ENCODE data around the gene TJP3. TPM values are rescaled to one million over a fixed set of nuclear protein-coding genes. Genes with fewer than 3 reads are reported as not detected.

Gene TJP3
- total RNA-seq, 3 donors from 2014 or later = 0.16 to 36.6 (median 20.0) TPM

DNA sequence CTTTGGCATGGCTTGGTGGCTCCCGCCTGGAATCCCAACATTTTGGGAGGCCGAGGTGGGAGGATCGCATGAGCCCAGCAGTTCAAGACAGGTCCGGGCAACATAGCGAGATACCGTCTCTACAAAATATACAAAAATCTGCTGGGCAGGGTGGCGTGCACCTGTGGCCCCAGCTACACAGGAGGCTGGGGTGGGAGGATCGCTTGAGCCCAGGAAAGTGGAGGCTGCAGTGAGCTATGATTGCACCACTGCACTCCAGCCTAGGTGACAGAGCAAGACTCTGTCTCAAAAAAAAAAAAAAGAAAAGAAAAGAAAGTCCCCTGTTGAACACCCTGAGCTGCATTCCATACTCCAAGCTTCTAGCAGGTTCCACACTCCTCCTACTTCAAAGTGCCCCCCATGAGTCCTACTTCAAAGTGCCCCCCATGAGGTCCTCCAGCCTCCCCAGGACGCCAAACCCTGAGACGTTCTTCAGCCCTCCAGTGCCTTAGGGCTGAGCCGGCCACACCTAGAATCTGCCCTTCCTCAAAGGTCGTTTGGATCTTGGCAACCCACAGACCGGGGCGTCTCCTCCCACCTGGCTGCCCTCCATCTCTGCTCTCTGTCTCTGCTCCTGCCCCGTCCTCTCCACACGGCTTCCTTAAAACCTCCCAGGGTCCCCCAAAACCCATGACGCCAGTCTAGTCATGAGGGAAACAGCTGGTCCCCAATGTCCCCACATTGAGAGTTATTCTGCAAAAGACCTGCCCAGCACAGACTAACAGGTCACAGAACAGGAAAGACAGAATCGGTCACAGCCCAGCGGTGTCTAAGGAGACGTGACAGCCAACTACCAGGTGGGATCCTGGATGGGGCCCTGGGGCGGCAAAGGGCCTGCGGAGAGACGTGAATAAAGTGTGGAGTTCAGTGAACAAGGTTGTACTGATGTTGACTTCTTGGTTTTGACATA, 4.8 kb downstream of the TJP3 start:
- DNase-seq (ENCODE audit: low spot score in 2 of 2) = no peak
- H3K27ac ChIP-seq = peak overlapping the region; percentile 66 to 76
- intact Hi-C loops (cut with DNase I; ENCODE audit: low total_unique reads) = no loop called here

DNA sequence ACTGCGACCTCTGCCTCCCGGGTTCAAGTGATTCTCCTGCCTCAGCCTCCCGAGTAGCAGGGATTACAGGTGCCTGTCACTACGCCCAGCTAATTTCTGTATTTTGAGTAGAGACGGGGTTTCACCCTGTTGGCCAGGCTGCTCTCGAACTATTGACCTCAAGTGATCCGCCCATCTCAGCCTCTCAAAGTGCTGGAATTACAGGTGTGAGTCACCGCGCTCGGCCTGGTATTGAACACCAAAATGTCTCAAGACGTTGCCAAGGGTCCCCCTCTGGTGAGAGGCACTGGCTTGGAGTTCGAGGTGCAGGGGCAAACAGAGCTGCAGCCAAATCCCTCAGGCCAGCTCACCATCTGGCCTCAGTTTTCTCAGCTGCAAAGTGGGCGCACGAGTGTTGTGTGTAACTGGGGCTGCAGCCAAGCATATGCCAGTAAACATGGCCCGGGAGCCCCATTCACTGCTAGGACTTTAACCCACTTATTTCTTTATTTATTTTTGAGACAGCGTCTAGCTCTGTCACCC, 8.0 kb downstream of the TJP3 start:
- Histone ChIP-seq H3K9me3 (no peaks in the 10 kb centered on the region), H3K36me3 (no peaks in the 10 kb centered on the region), H3K4me1 (peaks cover 0 to 8% of the 10 kb centered on the region in 2 donors), H3K27ac (no peak overlapping the region), H3K27me3 (peaks cover 0 to 12% of the 10 kb centered on the region in 2 donors), H3K4me3 (no peak overlapping the region)
- no peak for DNase-seq (ENCODE audit: low spot score in 2 of 2)
- TF ChIP-seq, protein P1, sequence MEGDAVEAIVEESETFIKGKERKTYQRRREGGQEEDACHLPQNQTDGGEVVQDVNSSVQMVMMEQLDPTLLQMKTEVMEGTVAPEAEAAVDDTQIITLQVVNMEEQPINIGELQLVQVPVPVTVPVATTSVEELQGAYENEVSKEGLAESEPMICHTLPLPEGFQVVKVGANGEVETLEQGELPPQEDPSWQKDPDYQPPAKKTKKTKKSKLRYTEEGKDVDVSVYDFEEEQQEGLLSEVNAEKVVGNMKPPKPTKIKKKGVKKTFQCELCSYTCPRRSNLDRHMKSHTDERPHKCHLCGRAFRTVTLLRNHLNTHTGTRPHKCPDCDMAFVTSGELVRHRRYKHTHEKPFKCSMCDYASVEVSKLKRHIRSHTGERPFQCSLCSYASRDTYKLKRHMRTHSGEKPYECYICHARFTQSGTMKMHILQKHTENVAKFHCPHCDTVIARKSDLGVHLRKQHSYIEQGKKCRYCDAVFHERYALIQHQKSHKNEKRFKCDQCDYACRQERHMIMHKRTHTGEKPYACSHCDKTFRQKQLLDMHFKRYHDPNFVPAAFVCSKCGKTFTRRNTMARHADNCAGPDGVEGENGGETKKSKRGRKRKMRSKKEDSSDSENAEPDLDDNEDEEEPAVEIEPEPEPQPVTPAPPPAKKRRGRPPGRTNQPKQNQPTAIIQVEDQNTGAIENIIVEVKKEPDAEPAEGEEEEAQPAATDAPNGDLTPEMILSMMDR (IDR thresholded peaks at IDR 0.05) = no peak
- no peak for TF ChIP-seq POLR2A (IDR thresholded peaks at IDR 0.05)
- no peak for TF ChIP-seq POLR2AphosphoS5 (IDR thresholded peaks at IDR 0.05)
- intact Hi-C loops (cut with DNase I; ENCODE audit: low total_unique reads) = no loop called here

More for the DNA sequence above, 4.8 kb downstream of the TJP3 start:
- H3K9me3 ChIP-seq = no peaks in the 10 kb centered on the region
- H3K27me3 ChIP-seq = no peaks in the 10 kb centered on the region
- no peaks in the 10 kb centered on the region for H3K36me3 ChIP-seq
- peak overlapping the region in 2 of 3 donors; percentile 7 to 18 for H3K4me3 ChIP-seq
- TF ChIP-seq POLR2A (IDR thresholded peaks at IDR 0.05) (no peak), POLR2AphosphoS5 (IDR thresholded peaks at IDR 0.05) (no peak)
- TF ChIP-seq, protein P1 (IDR thresholded peaks at IDR 0.05) = no peak
- peaks cover 0 to 8% of the 10 kb centered on the region in 2 donors for H3K4me1 ChIP-seq

DNA sequence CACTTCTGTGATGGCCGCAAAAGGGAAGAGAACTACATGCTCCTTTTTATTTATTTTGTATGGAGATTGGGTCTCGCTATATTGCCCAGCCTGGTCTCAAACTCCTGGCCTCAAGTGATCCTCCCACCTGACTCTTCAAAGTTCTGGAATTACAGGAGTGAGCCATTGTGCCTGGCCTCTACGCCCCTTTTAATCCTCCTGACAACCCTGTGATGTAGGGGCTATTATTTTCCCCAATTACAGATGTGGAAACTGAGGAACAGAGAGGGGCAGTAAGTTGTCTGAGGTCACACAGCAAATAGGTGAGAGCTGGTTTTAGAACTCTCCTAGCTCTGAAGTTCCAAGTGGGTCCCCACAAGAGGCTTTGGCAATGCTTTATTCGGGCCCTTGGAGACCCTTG, 11.7 kb downstream of the TJP3 start:
- Histone ChIP-seq H3K36me3 (no peaks in the 10 kb centered on the region), H3K27me3 (peaks cover 3 to 24% of the 10 kb centered on the region in 2 donors), H3K27ac (no peak overlapping the region), H3K9me3 (no peaks in the 10 kb centered on the region), H3K4me3 (no peak overlapping the region), H3K4me1 (no peaks in the 10 kb centered on the region)
- no peak for DNase-seq (ENCODE audit: low spot score in 2 of 2)
- TF ChIP-seq POLR2AphosphoS5 (IDR thresholded peaks at IDR 0.05) (no peak), POLR2A (IDR thresholded peaks at IDR 0.05) (no peak)
- TF ChIP-seq, protein P1 (IDR thresholded peaks at IDR 0.05) = no peak
- intact Hi-C loops (cut with DNase I; ENCODE audit: low total_unique reads) = no loop called here

DNA sequence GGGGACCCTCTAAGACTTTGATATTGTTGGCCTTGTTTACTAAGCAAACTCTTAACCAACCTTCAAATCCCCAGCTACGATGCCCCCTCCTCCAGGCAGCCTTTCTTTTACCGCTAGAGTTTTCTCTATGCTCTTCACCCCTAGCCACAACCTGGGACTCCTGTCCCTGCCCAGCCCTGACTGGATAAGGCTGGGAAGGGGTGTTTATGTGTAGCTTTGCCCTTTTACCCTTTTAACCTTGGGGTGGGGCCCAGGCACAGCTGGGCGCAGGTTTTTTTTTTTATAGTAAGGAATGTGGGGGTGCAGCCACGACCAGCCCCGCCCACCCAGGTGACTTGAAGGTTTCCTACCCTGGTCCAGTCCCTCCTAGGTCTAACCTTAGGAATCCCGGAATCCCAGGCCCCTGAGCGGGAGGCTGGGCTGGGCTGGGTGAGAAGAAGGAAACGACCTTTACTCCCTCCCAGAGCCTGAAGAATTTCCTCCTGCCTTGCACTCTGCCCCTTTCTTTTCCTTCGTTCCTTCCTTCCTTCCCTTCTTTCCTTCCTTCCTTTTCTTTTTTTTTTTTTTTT, 12.2 kb downstream of the TJP3 start:
- TF ChIP-seq POLR2AphosphoS5 (IDR thresholded peaks at IDR 0.05) (no peak), POLR2A (IDR thresholded peaks at IDR 0.05) (no peak)
- TF ChIP-seq, protein P1 (IDR thresholded peaks at IDR 0.05) = no peak
- H3K27me3 ChIP-seq = peaks cover 3 to 24% of the 10 kb centered on the region in 2 donors
- no peak overlapping the region for H3K4me3 ChIP-seq
- DNase-seq (ENCODE audit: low spot score in 2 of 2) = no peak
- H3K36me3 ChIP-seq = no peaks in the 10 kb centered on the region
- H3K4me1 ChIP-seq = no peaks in the 10 kb centered on the region
- H3K9me3 ChIP-seq = no peaks in the 10 kb centered on the region
- intact Hi-C loops (cut with DNase I; ENCODE audit: low total_unique reads) = no loop called here
- H3K27ac ChIP-seq = peak overlapping the region in 1 of 2 donors; percentile 21
